CD4-positive, alpha-beta T cell (primary cell): ENCODE data around the gene PGM5. TPM values are rescaled to one million over a fixed set of nuclear protein-coding genes. Genes with fewer than 3 reads are reported as not detected.
"Not testable (repeated sequence)": the region's sequence is repeated elsewhere in the genome, so short reads cannot be mapped to it uniquely, and the experiment has no call there.

Source experiments
- ATAC-seq: fragments of 200-7000 bp; cut with Tn5 transposase; one replicate; pipeline ENCODE4 v1.10.0; 2022; ENCODE audit warnings: mild to moderate bottlenecking; ENCODE audit not compliant: poor library complexity
- CTCF ChIA-PET: fragments of 350-600 bp; sonication (Branson Sonifier 250); formaldehyde crosslinking; loops from one replicate; lab custom pipeline; 2021; ENCODE audit warnings: antibody characterized with exemption, inconsistent platforms; lab: Charles Lee
- POLR2A ChIA-PET: fragments of 350-600 bp; sonication (Branson Sonifier 250); formaldehyde crosslinking; loops from one replicate; lab custom pipeline; 2021; ENCODE audit warnings: antibody characterized with exemption, inconsistent platforms; lab: Charles Lee
- DNase-seq, 14 experiments: peaks; one replicate each; pipeline ENCODE4 v3.0.0-alpha.2; 2013 to 2020; ENCODE audit warnings: mixed read lengths in 2 of 14
- H3K27ac ChIP-seq, 2 donors: one replicate each; pipeline versions ENCODE4 v1.5.1 to v1.7.0; 2013; ENCODE audit warnings: low read length in 2 of 2, low read depth in 1 of 2, mild to moderate bottlenecking in 1 of 2
- H3K27me3 ChIP-seq, 2 experiments: 1 replicate in 1 of 2; 2 replicates in 1 of 2; pipeline versions ENCODE4 v1.6.1 to v1.7.0; 2013; ENCODE audit warnings: low read length in 2 of 2, control low read depth in 1 of 2, mild to moderate bottlenecking in 1 of 2, moderate library complexity in 1 of 2; ENCODE audit not compliant: insufficient read depth in 2 of 2, control insufficient read depth in 1 of 2
- H3K36me3 ChIP-seq: one replicate; pipeline ENCODE4 v1.6.1; 2013; ENCODE audit warnings: low read length, control low read depth; ENCODE audit not compliant: insufficient read depth
- H3K4me1 ChIP-seq: one replicate; pipeline ENCODE4 v1.6.1; 2013; ENCODE audit warnings: low read length, control low read depth; ENCODE audit not compliant: insufficient read depth
- H3K4me3 ChIP-seq: one replicate; pipeline ENCODE4 v1.5.1; 2013; ENCODE audit warnings: mild to moderate bottlenecking, low read length, moderate library complexity
- H3K9me3 ChIP-seq, 2 experiments: 1 replicate in 1 of 2; 2 replicates in 1 of 2; pipeline versions ENCODE4 v1.6.1 to v1.7.0; 2013; ENCODE audit warnings: low read length in 2 of 2, mild to moderate bottlenecking in 2 of 2, control low read depth in 1 of 2, moderate library complexity in 1 of 2; ENCODE audit not compliant: control insufficient read depth in 1 of 2, insufficient read depth in 1 of 2
- H3K27ac Mint-ChIP-seq: one replicate; pipeline ENCODE4 v1.8.0; 2020; ENCODE audit warnings: mixed read lengths
- H3K27me3 Mint-ChIP-seq: one replicate; pipeline ENCODE4 v1.8.0; 2021; ENCODE audit warnings: mixed read lengths
- H3K36me3 Mint-ChIP-seq: one replicate; pipeline ENCODE4 v1.8.0; 2021; ENCODE audit warnings: low read depth, mixed read lengths
- H3K4me1 Mint-ChIP-seq: one replicate; pipeline ENCODE4 v1.8.0; 2021; ENCODE audit warnings: low read depth, mixed read lengths
- H3K4me3 Mint-ChIP-seq: one replicate; pipeline ENCODE4 v1.8.0; 2020; ENCODE audit warnings: mild to moderate bottlenecking, mixed read lengths
- H3K9me3 Mint-ChIP-seq: one replicate; pipeline ENCODE4 v1.8.0; 2020; ENCODE audit warnings: mixed read lengths
- intact Hi-C, 2 experiments: fragments of 100-400 bp; cut with DNase I in 1 of 2; cut with micrococcal nuclease in 1 of 2; formaldehyde crosslinking; loops; one replicate each; pipeline versions ENCODE4 v1.15.1 to v1.9.0; 2023 to 2025; cut with DNase I, micrococcal nuclease
- total RNA-seq, 174 experiments: library from RNA in 2 of 174; stranded (reverse) in 2 of 174; gene quantifications; one replicate each; pipeline ENCODE4 v1.2.3 and lab custom pipeline; 2021 to 2026

Gene PGM5
- total RNA-seq, 2 experiments from 2014 or later = not detected

DNA sequence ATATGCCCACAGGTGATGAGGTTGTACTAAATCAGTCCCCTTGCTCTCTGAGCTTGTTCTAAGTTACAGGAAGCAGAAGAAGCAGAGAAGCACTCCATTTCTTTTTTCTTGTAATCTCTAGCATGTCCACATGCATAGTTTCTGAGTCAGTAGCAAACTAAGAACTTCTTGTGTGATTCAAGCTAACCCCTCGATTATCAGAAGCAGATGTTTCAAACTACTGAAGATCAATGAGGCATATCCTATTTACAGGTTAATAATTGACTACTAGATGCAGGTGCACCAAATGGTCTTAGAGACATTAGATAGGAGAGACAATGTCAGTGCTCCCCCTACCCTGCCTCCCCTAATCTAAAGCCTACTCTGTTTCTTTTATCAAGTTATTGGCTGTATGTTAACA is 21.3 kb downstream of the PGM5 start:
- POLR2A ChIA-PET, CTCF ChIA-PET, H3K4me3 Mint-ChIP-seq: not testable (repeated sequence)

DNA sequence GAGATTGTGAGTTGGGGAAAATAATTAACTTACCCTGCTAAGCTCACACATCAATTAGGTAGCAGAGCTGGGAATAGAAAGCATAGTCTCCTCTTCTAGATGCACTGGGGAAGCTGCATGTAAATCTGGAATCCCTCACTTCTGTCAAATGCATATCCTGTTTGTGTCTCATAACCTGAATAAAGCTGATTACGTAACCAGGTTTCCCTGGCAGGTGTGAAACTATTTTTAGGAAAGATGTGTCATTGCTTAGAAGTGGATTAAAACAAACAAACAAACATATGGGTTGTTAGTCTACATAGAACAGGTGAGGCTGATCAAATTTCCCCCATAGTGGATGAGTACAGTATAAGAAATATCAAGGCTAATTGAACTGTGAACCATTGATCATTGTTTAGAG is 27.5 kb downstream of the PGM5 start:
- H3K9me3 Mint-ChIP-seq, H3K4me1 Mint-ChIP-seq, CTCF ChIA-PET, H3K36me3 Mint-ChIP-seq, H3K4me1 ChIP-seq, DNase-seq, ATAC-seq, H3K9me3 ChIP-seq, H3K27me3 Mint-ChIP-seq, H3K36me3 ChIP-seq, intact Hi-C loops, H3K27me3 ChIP-seq, POLR2A ChIA-PET, H3K4me3 ChIP-seq, H3K27ac ChIP-seq, H3K4me3 Mint-ChIP-seq, H3K27ac Mint-ChIP-seq: not testable (repeated sequence)

More for the DNA sequence above, 21.3 kb downstream of the PGM5 start:
- H3K36me3 ChIP-seq, H3K4me1 ChIP-seq, H3K27me3 Mint-ChIP-seq, H3K4me3 ChIP-seq, H3K27me3 ChIP-seq, H3K36me3 Mint-ChIP-seq, H3K9me3 Mint-ChIP-seq, DNase-seq, intact Hi-C loops, H3K4me1 Mint-ChIP-seq, ATAC-seq, H3K9me3 ChIP-seq, H3K27ac Mint-ChIP-seq, H3K27ac ChIP-seq: not testable (repeated sequence)

DNA sequence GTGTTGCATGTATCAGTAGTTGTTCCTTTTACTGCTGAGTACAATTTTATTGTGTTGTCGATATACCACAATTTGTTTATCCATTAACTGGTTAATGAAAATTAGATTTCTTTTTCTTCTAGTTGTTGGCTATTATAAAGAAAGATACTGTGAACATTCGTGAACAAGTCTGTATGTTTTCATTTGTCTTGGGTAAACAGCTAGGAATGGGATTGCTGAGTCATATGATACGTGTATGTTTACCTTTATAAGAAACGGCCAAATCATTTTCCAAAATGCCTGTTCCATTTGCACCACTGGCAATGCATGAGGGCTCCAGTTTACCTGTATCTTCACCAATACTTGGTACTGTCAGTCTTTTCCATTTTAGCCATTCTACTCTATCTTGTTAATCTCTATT is 33.1 kb downstream of the PGM5 start:
- ATAC-seq, POLR2A ChIA-PET, H3K27ac ChIP-seq, H3K36me3 Mint-ChIP-seq, H3K27ac Mint-ChIP-seq, H3K9me3 ChIP-seq, intact Hi-C loops, H3K27me3 ChIP-seq, H3K9me3 Mint-ChIP-seq, H3K4me1 ChIP-seq, H3K4me3 Mint-ChIP-seq, H3K4me3 ChIP-seq, DNase-seq, H3K27me3 Mint-ChIP-seq, CTCF ChIA-PET, H3K4me1 Mint-ChIP-seq, H3K36me3 ChIP-seq: not testable (repeated sequence)

DNA sequence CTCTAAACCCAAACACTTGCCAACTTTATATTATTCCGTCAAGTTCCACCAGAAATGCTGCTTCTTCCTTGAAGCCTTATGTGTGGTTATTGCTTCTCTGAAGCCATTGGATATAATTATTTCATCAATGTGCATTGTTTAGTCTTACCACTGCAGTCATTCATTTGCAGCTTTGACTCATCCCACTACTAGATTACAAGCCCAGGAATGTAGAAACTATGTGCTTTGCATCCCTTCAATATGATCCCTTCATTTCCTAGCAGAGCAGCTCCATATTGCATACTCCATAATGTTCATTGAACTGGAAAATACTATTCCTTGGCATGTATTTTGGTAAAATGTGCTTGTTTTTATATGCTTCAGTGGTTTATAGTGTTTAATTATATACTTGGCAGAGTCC is 34.3 kb downstream of the PGM5 start:
- H3K4me3 ChIP-seq, H3K27me3 ChIP-seq, H3K4me1 Mint-ChIP-seq, H3K4me3 Mint-ChIP-seq, H3K27ac Mint-ChIP-seq, H3K9me3 Mint-ChIP-seq, H3K9me3 ChIP-seq, ATAC-seq, POLR2A ChIA-PET, intact Hi-C loops, CTCF ChIA-PET, H3K27ac ChIP-seq, H3K36me3 Mint-ChIP-seq, H3K36me3 ChIP-seq, H3K27me3 Mint-ChIP-seq, DNase-seq, H3K4me1 ChIP-seq: not testable (repeated sequence)

DNA sequence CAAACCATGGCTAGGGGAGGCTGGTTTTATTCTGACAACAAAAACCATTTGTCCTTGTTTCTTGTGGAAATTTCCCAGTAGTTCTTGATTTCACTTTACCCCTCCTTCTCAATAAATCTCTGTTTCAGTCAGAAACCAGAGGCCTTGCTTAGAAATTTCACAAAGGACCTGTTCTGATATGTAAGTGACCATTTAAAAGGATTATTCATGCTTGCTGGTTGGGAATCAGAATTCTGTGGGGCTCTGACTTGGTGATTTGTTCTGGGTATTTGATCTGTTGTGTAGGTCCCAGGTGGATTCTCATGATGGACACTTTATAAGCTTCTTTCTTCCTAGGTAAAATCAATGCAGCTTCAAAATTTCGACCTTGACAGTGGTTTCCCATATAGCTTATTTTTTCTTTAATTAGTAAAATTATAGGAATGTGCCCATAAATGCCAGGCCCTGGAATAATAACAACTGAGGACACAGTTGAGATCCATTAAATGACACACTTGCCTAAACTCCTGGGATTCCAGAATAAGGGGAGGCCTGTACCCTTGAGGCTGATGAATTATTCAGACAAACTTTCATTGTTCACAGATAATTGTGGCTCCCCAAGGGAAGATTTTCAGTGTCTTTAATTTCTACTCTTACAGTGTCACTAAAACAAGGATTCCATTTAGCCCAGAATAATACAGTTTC is 40.1 kb downstream of the PGM5 start:
- ATAC-seq, H3K9me3 ChIP-seq, H3K4me1 ChIP-seq, H3K4me3 ChIP-seq, H3K4me1 Mint-ChIP-seq, intact Hi-C loops, H3K27ac ChIP-seq, H3K4me3 Mint-ChIP-seq, POLR2A ChIA-PET, H3K27ac Mint-ChIP-seq, CTCF ChIA-PET, H3K36me3 Mint-ChIP-seq, H3K36me3 ChIP-seq, H3K9me3 Mint-ChIP-seq, H3K27me3 ChIP-seq, DNase-seq: not testable (repeated sequence)
- H3K27me3 Mint-ChIP-seq = peaks cover 13% of the 10 kb centered on the region

DNA sequence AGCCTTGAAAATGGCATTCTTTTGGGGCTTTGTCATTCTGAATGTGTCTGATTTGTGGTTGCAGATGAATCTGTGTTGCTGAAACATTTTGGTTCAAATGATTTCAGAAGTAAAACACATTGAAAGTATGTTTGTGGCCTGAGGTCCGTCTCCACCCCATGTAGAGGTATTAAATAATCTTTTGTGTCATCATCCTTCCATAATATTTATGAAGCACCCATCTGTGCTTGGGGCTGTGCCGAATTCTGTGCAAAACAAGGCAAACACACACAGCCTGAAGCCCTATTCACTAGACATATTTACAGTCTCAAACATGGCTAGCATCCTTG is 40.6 kb downstream of the PGM5 start:
- H3K4me1 Mint-ChIP-seq, ATAC-seq, H3K36me3 ChIP-seq, H3K27ac Mint-ChIP-seq, POLR2A ChIA-PET, intact Hi-C loops, H3K9me3 ChIP-seq, H3K27me3 ChIP-seq, H3K36me3 Mint-ChIP-seq, H3K4me3 ChIP-seq, CTCF ChIA-PET, H3K4me1 ChIP-seq, DNase-seq, H3K27ac ChIP-seq, H3K4me3 Mint-ChIP-seq, H3K9me3 Mint-ChIP-seq: not testable (repeated sequence)
- peaks cover 13% of the 10 kb centered on the region for H3K27me3 Mint-ChIP-seq

DNA sequence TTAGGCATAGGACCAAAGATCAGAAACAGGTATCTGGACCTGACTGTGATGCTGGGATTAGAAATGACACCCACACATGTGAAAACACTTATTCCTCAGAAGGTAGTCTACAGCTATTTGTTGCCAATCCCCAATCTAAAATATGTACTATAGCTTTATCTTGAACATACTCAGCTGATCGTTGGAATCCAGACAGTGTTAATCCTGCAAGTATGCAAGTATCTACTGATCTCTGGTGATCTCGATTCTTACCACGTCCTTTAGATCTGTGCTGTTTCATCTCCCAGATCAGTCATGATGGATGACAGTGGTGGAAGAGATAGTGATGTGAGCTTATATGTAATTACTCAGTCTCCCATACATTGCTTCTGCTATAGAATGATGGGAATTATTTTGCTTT is 41.4 kb downstream of the PGM5 start:
- H3K27me3 Mint-ChIP-seq = peaks cover 13% of the 10 kb centered on the region
- H3K4me3 Mint-ChIP-seq, H3K4me1 ChIP-seq, POLR2A ChIA-PET, H3K9me3 Mint-ChIP-seq, CTCF ChIA-PET, H3K27ac ChIP-seq, H3K27ac Mint-ChIP-seq, ATAC-seq, H3K36me3 ChIP-seq, DNase-seq, H3K4me3 ChIP-seq, H3K9me3 ChIP-seq, H3K27me3 ChIP-seq, H3K4me1 Mint-ChIP-seq, H3K36me3 Mint-ChIP-seq, intact Hi-C loops: not testable (repeated sequence)
